ENCODE data around the gene CGRRF1.

The CGRRF1 gene

GRCh38 chr14:54567639-54568561 is 58.2 kb downstream of the CGRRF1 start:
- ATAC-seq (ENCODE audit: low read depth) (peak; percentile 2; the same call in 2 of the 3 replicates), DNase-seq (ENCODE audit: low spot score) (peak; percentile 74)
- peaks cover 4% of the 10 kb centered on the region for H3K9me3 ChIP-seq (ENCODE audit: severe bottlenecking)
- H3K27me3 ChIP-seq (ENCODE audit: insufficient read depth, poor library complexity, severe bottlenecking): no peaks in the 10 kb centered on the region
- peaks cover 39% of the 10 kb centered on the region for H3K4me1 ChIP-seq (ENCODE audit: insufficient read depth, poor library complexity, severe bottlenecking)
- H3K27ac ChIP-seq (ENCODE audit: poor library complexity, severe bottlenecking): peak overlapping the region; percentile 89
- no peak for TF ChIP-seq CTCF (IDR thresholded peaks at IDR 0.05; ENCODE audit: poor library complexity, severe bottlenecking)
- peak overlapping the region; percentile 88 for H3K4me3 ChIP-seq (ENCODE audit: severe bottlenecking)
- peaks cover 32% of the 10 kb centered on the region for H3K36me3 ChIP-seq (ENCODE audit: low read depth)

GRCh38 chr14:54568821-54569595 is 59.3 kb downstream of the CGRRF1 start:
- TF ChIP-seq CTCF (IDR thresholded peaks at IDR 0.05; ENCODE audit: poor library complexity, severe bottlenecking): no peak
- H3K27me3 ChIP-seq (ENCODE audit: insufficient read depth, poor library complexity, severe bottlenecking): no peaks in the 10 kb centered on the region
- ATAC-seq (ENCODE audit: low read depth): peak; percentile 4
- peak overlapping the region; percentile 89 for H3K27ac ChIP-seq (ENCODE audit: poor library complexity, severe bottlenecking)
- H3K4me3 ChIP-seq (ENCODE audit: severe bottlenecking): peak overlapping the region; percentile 88
- H3K4me1 ChIP-seq (ENCODE audit: insufficient read depth, poor library complexity, severe bottlenecking): peaks cover 37% of the 10 kb centered on the region
- peaks cover 43% of the 10 kb centered on the region for H3K36me3 ChIP-seq (ENCODE audit: low read depth)
- peaks cover 4% of the 10 kb centered on the region for H3K9me3 ChIP-seq (ENCODE audit: severe bottlenecking)
- DNase-seq (ENCODE audit: low spot score): no peak

- peak overlapping the region; percentile 89 for H3K27ac ChIP-seq (ENCODE audit: poor library complexity, severe bottlenecking)
- H3K4me3 ChIP-seq (ENCODE audit: severe bottlenecking): peak overlapping the region; percentile 88
- peaks cover 4% of the 10 kb centered on the region for H3K9me3 ChIP-seq (ENCODE audit: severe bottlenecking)
- H3K27me3 ChIP-seq (ENCODE audit: insufficient read depth, poor library complexity, severe bottlenecking): no peaks in the 10 kb centered on the region
- no peak for DNase-seq (ENCODE audit: low spot score)
- H3K36me3 ChIP-seq (ENCODE audit: low read depth): peaks cover 46% of the 10 kb centered on the region
- ATAC-seq (ENCODE audit: low read depth): no peak
- TF ChIP-seq CTCF (IDR thresholded peaks at IDR 0.05; ENCODE audit: poor library complexity, severe bottlenecking): no peak
- H3K4me1 ChIP-seq (ENCODE audit: insufficient read depth, poor library complexity, severe bottlenecking): peaks cover 30% of the 10 kb centered on the region
These were observed 60.3 kb downstream of the CGRRF1 start for GRCh38 chr14:54570047-54570446.

GRCh38 chr14:54570631-54571415 is 61.1 kb downstream of the CGRRF1 start:
- peak overlapping the region; percentile 89 for H3K27ac ChIP-seq (ENCODE audit: poor library complexity, severe bottlenecking)
- TF ChIP-seq CTCF (IDR thresholded peaks at IDR 0.05; ENCODE audit: poor library complexity, severe bottlenecking): no peak
- no peak overlapping the region for H3K4me3 ChIP-seq (ENCODE audit: severe bottlenecking)
- no peaks in the 10 kb centered on the region for H3K27me3 ChIP-seq (ENCODE audit: insufficient read depth, poor library complexity, severe bottlenecking)
- DNase-seq (ENCODE audit: low spot score) (no peak), ATAC-seq (ENCODE audit: low read depth) (peak; percentile 25)
- H3K9me3 ChIP-seq (ENCODE audit: severe bottlenecking): peaks cover 4% of the 10 kb centered on the region
- peaks cover 46% of the 10 kb centered on the region for H3K36me3 ChIP-seq (ENCODE audit: low read depth)
- peaks cover 32% of the 10 kb centered on the region for H3K4me1 ChIP-seq (ENCODE audit: insufficient read depth, poor library complexity, severe bottlenecking)
